CD4-positive, alpha-beta T cell treated with Interleukin-15 for 4 hours (primary cell): ENCODE measurements around the gene GRM6.

Source experiments
- DNase-seq: peaks from one replicate; pipeline ENCODE4 v3.0.0-alpha.2; 2020; ENCODE audit warnings: low spot score

Gene GRM6

GRCh38 chr5:178983728-178984127 lies 11.4 kb downstream of the GRM6 start:
- no peak for DNase-seq

DNA sequence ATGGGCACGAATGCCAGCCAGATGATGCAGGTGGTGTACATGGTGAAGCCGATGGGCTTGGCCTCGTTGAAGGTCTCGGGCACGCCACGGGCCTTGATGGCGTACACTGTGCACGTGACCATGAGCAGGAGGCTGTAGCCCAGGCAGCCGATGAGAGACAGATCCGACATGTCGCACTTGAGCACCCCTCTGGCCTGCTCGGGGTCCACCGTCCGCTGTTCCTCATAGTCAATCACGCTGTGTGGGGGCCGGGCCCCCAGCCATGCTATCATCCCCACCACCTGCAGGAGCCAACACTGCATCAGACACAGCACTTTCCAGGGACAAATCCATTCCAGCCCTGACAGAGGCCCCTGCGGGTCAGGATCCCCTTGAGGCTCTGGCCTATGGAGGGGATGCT lies 12.2 kb downstream of the GRM6 start:
- DNase-seq, result no peak

- no peak for DNase-seq
Observed at GRCh38 chr5:178981381-178981780, 13.7 kb downstream of the GRM6 start.

GRCh38 chr5:178965465-178966055 lies 29.6 kb downstream of the GRM6 start:
- DNase-seq, result no peak

- DNase-seq, result no peak
Observed at GRCh38 chr5:178941361-178941760, 53.8 kb downstream of the GRM6 start.

GRCh38 chr5:178940569-178941360 lies 54.4 kb downstream of the GRM6 start, which contains the start of gene ZNF454:
Gene ZNF454, plus strand, starts transcription at chr5:178941198. Its CDS starts 1,594 bp downstream, at chr5:178942792.
- DNase-seq, result no peak

- no peak for DNase-seq
Observed at GRCh38 chr5:178931846-178932760, 63.0 kb downstream of the GRM6 start.
